Fibroblast of lung (primary cell): ENCODE measurements around the gene TRPM3. TPM values are rescaled to one million over a fixed set of nuclear protein-coding genes. Genes with fewer than 3 reads are reported as not detected.

ENCODE experiments used
- DNase-seq, 2 donors: peaks; one replicate each; pipeline versions ENCODE4 v3.0.0 to v3.0.0-alpha.2; 2010; ENCODE audit warnings: low read depth in 2 of 2
- H2AFZ ChIP-seq: 2 replicates; pipeline ENCODE4 v1.5.1; 2012; ENCODE audit warnings: low read length, control low read depth, inconsistent platforms
- H3K27ac ChIP-seq: 2 replicates; pipeline ENCODE4 v1.5.1; 2011; ENCODE audit warnings: low read length, control low read depth; ENCODE audit not compliant: insufficient read depth
- H3K27me3 ChIP-seq: 2 replicates; pipeline ENCODE4 v1.5.1; 2011; ENCODE audit warnings: mild to moderate bottlenecking, low read length; ENCODE audit not compliant: control insufficient read depth, insufficient read depth
- H3K36me3 ChIP-seq: 2 replicates; pipeline ENCODE4 v1.5.1; 2011; ENCODE audit warnings: low read length; ENCODE audit not compliant: control insufficient read depth, insufficient read depth
- H3K4me1 ChIP-seq: 2 replicates; pipeline ENCODE4 v1.5.1; 2011; ENCODE audit warnings: low read length; ENCODE audit not compliant: control insufficient read depth, insufficient read depth; ENCODE audit errors: extremely low read depth
- H3K4me2 ChIP-seq: 2 replicates; pipeline ENCODE4 v1.5.1; 2011; ENCODE audit warnings: low read length, control low read depth; ENCODE audit not compliant: insufficient read depth; ENCODE audit errors: extremely low read depth
- H3K4me3 ChIP-seq, 4 experiments: fragments of 200-600 bp in 1 of 4; sonication (generic) in 1 of 4; replicated peaks in 1 of 4; 2 replicates each; pipeline ENCODE4 v1.5.1; 2011 to 2016; ENCODE audit warnings: low read length in 4 of 4, low read depth in 3 of 4, mild to moderate bottlenecking in 3 of 4, control low read depth in 2 of 4, inconsistent platforms in 1 of 4, mixed read lengths in 1 of 4; ENCODE audit not compliant: insufficient read depth in 1 of 4; ENCODE audit errors: control extremely low read depth in 1 of 4
- H3K79me2 ChIP-seq: 2 replicates; pipeline ENCODE4 v1.5.1; 2012; ENCODE audit warnings: mild to moderate bottlenecking, low read length, inconsistent platforms; ENCODE audit not compliant: control insufficient read depth, insufficient read depth
- H3K9ac ChIP-seq: 2 replicates; pipeline ENCODE4 v1.5.1; 2011; ENCODE audit warnings: mild to moderate bottlenecking, low read length, control low read depth; ENCODE audit not compliant: insufficient read depth
- H3K9me3 ChIP-seq: 2 replicates; pipeline ENCODE4 v1.5.1; 2012; ENCODE audit warnings: low read depth, low read length; ENCODE audit not compliant: control insufficient read depth, insufficient read depth
- H4K20me1 ChIP-seq: 2 replicates; pipeline ENCODE4 v1.5.1; 2011; ENCODE audit warnings: low read length; ENCODE audit not compliant: control insufficient read depth, insufficient read depth; ENCODE audit errors: extremely low read depth
- EZH2 ChIP-seq: IDR thresholded peaks from 2 replicates; pipeline ENCODE4 v1.5.1; 2012; ENCODE audit warnings: low read length, control low read depth, mild to moderate bottlenecking; ENCODE audit errors: missing control alignments
- polyA plus RNA-seq, 2 donors: library from polyadenylated mRNA; depleted of rRNA in 1 of 2; stranded (reverse) in 1 of 2; unstranded in 1 of 2; fragments of >200 nt; gene quantifications; 2 replicates each; pipeline ENCODE4 v1.2.1, GENCODE V29; 2011 to 2012; ENCODE audit warnings: missing spikeins in 1 of 2
- total RNA-seq: library from RNA; depleted of rRNA; stranded (reverse); fragments of >200 nt; gene quantifications from 2 replicates; pipeline ENCODE4 v1.2.1, GENCODE V29; 2014
- TF ChIP-seq, protein P1 (sequence below), 2 donors: IDR thresholded peaks in 1 of 2; conservative IDR thresholded peaks in 1 of 2; 1 replicate in 1 of 2; 2 replicates in 1 of 2; pipeline ENCODE4 v1.5.1; 2011 to 2012; ENCODE audit warnings: low read length in 2 of 2, control low read depth in 1 of 2, inconsistent platforms in 1 of 2, low read depth in 1 of 2, mild to moderate bottlenecking in 1 of 2

The TRPM3 gene
- total and polyA plus RNA-seq, 2 donors (not counting 1 experiment from before 2014, with no cell fraction given), result 0.05 to 0.50 TPM

DNA sequence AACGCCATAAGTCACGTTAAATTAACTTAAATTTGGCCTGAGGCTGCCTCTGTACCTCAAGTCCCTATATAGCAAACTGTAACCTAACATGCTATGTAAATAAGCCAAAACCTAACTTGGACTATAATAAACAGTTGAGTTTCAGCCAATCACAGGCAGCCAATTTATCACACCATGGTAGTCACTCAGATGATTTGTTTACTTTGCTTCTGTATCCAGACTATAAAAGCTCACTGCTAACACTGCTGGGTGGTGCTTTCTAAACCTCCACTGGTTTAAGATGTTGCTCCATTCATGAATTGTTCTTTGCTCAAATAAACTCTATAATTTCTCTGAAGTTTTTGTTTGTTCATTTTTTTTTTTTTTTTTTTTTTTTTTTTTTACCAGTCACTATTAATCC is 62.8 kb downstream of the TRPM3 start:
- no peaks in the 10 kb centered on the region for H3K27me3 ChIP-seq
- no peak overlapping the region for H2AFZ ChIP-seq
- H3K9me3 ChIP-seq, result no peaks in the 10 kb centered on the region
- H3K27ac ChIP-seq, result no peak overlapping the region
- DNase-seq, result no peak
- no peak overlapping the region for H3K4me2 ChIP-seq
- no peak overlapping the region for H3K4me3 ChIP-seq
- no peaks in the 10 kb centered on the region for H3K36me3 ChIP-seq
- H4K20me1 ChIP-seq, result no peaks in the 10 kb centered on the region
- H3K79me2 ChIP-seq, result no peaks in the 10 kb centered on the region
- no peaks in the 10 kb centered on the region for H3K4me1 ChIP-seq
- no peak overlapping the region for H3K9ac ChIP-seq
- TF ChIP-seq, protein P1, sequence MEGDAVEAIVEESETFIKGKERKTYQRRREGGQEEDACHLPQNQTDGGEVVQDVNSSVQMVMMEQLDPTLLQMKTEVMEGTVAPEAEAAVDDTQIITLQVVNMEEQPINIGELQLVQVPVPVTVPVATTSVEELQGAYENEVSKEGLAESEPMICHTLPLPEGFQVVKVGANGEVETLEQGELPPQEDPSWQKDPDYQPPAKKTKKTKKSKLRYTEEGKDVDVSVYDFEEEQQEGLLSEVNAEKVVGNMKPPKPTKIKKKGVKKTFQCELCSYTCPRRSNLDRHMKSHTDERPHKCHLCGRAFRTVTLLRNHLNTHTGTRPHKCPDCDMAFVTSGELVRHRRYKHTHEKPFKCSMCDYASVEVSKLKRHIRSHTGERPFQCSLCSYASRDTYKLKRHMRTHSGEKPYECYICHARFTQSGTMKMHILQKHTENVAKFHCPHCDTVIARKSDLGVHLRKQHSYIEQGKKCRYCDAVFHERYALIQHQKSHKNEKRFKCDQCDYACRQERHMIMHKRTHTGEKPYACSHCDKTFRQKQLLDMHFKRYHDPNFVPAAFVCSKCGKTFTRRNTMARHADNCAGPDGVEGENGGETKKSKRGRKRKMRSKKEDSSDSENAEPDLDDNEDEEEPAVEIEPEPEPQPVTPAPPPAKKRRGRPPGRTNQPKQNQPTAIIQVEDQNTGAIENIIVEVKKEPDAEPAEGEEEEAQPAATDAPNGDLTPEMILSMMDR (conservative IDR thresholded peaks at IDR 0.05 in 1 of 2, IDR thresholded peaks at IDR 0.05 in 1 of 2; ENCODE audit: low read depth in 1 of 2, low read length in 2 of 2), result no peak
- no peak for TF ChIP-seq EZH2

DNA sequence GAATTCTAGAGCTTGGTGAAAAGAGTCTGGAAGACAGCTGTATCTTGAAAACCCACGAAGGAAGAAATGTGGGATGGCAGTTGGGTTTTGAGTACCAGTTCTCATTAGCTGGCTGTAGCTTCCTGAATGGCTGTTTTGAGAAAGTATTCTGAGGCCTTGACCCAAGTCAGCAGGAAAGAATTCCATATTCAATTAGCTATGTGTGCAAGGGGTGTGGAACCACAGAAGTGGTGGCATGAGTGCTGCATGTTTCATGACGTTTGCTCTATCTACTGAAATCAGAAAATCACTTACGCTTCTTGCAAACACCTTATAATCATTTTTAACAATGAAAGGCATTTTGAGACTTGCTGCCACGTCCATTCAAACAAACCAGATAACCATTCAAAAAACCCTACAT is 69.1 kb downstream of the TRPM3 start:
- H3K79me2 ChIP-seq, result no peaks in the 10 kb centered on the region
- no peak overlapping the region for H3K4me3 ChIP-seq
- no peak overlapping the region for H3K9ac ChIP-seq
- H2AFZ ChIP-seq, result no peak overlapping the region
- DNase-seq, result no peak
- H3K4me1 ChIP-seq, result no peaks in the 10 kb centered on the region
- no peaks in the 10 kb centered on the region for H4K20me1 ChIP-seq
- no peaks in the 10 kb centered on the region for H3K36me3 ChIP-seq
- TF ChIP-seq, protein P1 (conservative IDR thresholded peaks at IDR 0.05 in 1 of 2, IDR thresholded peaks at IDR 0.05 in 1 of 2; ENCODE audit: low read depth in 1 of 2, low read length in 2 of 2), result no peak
- TF ChIP-seq EZH2, result no peak
- H3K27ac ChIP-seq, result no peak overlapping the region
- H3K9me3 ChIP-seq, result no peaks in the 10 kb centered on the region
- no peaks in the 10 kb centered on the region for H3K27me3 ChIP-seq
- no peak overlapping the region for H3K4me2 ChIP-seq

DNA sequence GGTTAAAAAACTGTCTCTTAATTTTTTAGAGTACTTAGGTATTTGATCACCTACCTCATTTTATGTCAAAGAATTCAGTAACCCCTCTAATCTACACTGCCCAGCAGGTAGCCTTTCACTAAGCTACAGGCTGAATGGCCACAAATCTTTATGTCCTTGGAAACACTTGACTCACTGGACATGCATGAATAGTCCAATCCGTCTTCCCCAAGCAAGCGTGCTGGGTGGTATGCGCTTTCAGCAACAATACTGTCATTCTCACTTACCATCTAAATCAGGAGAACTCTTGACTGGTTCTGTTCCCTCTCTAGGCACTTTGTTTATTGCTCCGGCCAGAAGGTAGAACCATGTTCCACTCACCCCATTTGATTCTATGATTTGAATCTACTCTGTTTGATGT is 73.1 kb downstream of the TRPM3 start:
- Histone ChIP-seq H3K9me3 (no peaks in the 10 kb centered on the region), H3K4me1 (no peaks in the 10 kb centered on the region), H3K79me2 (no peaks in the 10 kb centered on the region), H3K27me3 (no peaks in the 10 kb centered on the region), H3K4me3 (no peak overlapping the region), H3K36me3 (no peaks in the 10 kb centered on the region), H4K20me1 (no peaks in the 10 kb centered on the region), H2AFZ (no peak overlapping the region), H3K9ac (no peak overlapping the region), H3K4me2 (no peak overlapping the region), H3K27ac (no peak overlapping the region)
- no peak for TF ChIP-seq EZH2
- TF ChIP-seq, protein P1 (conservative IDR thresholded peaks at IDR 0.05 in 1 of 2, IDR thresholded peaks at IDR 0.05 in 1 of 2; ENCODE audit: low read depth in 1 of 2, low read length in 2 of 2), result no peak
- DNase-seq, result no peak
